IPS-20b (cell line): ENCODE data around the gene TRIP13.

Experiments used
- H3K27ac ChIP-seq: one replicate; pipeline ENCODE4 v1.5.1; 2013; ENCODE audit warnings: low read length
- H3K27me3 ChIP-seq: 2 replicates; pipeline ENCODE4 v1.6.1; 2013; ENCODE audit warnings: mild to moderate bottlenecking, low read length, inconsistent platforms; ENCODE audit not compliant: insufficient read depth
- H3K36me3 ChIP-seq: 2 replicates; pipeline ENCODE4 v1.6.1; 2013; ENCODE audit warnings: low read depth, mild to moderate bottlenecking, inconsistent platforms, low read length, moderate library complexity; ENCODE audit not compliant: insufficient read depth
- H3K4me1 ChIP-seq: 2 replicates; pipeline ENCODE4 v1.6.1; 2013; ENCODE audit warnings: mild to moderate bottlenecking, control low read depth, inconsistent platforms, low read length, moderate library complexity; ENCODE audit not compliant: insufficient read depth
- H3K4me3 ChIP-seq: 2 replicates; pipeline ENCODE4 v1.5.1; 2013; ENCODE audit warnings: mild to moderate bottlenecking, low read length, inconsistent platforms
- H3K9ac ChIP-seq: 2 replicates; pipeline ENCODE4 v1.6.1; 2013; ENCODE audit warnings: low read depth, mild to moderate bottlenecking, inconsistent platforms, low read length, moderate library complexity
- H3K9me3 ChIP-seq: 2 replicates; pipeline ENCODE4 v1.6.1; 2013; ENCODE audit warnings: mild to moderate bottlenecking, low read depth, low read length, inconsistent platforms; ENCODE audit not compliant: insufficient read depth

TRIP13 gene

GRCh38 chr5:949815-950560, 57.3 kb downstream of the TRIP13 start:
- H3K9me3 ChIP-seq = no peaks in the 10 kb centered on the region
- peaks cover 19% of the 10 kb centered on the region for H3K27me3 ChIP-seq
- no peaks in the 10 kb centered on the region for H3K36me3 ChIP-seq
- H3K9ac ChIP-seq = no peak overlapping the region
- no peaks in the 10 kb centered on the region; the same call in 1 of the 2 replicates for H3K4me1 ChIP-seq
- no peak overlapping the region for H3K4me3 ChIP-seq
- no peak overlapping the region for H3K27ac ChIP-seq

- Histone ChIP-seq H3K4me3 (no peak overlapping the region), H3K9ac (no peak overlapping the region), H3K9me3 (no peaks in the 10 kb centered on the region), H3K4me1 (no peaks in the 10 kb centered on the region), H3K36me3 (no peaks in the 10 kb centered on the region), H3K27ac (no peak overlapping the region), H3K27me3 (no peaks in the 10 kb centered on the region)
Observed at GRCh38 chr5:951940-952596, 59.4 kb downstream of the TRIP13 start.

- Histone ChIP-seq H3K9me3 (no peaks in the 10 kb centered on the region), H3K36me3 (no peaks in the 10 kb centered on the region), H3K9ac (no peak overlapping the region), H3K27ac (no peak overlapping the region), H3K4me1 (no peaks in the 10 kb centered on the region), H3K27me3 (no peaks in the 10 kb centered on the region), H3K4me3 (no peak overlapping the region)
Observed at GRCh38 chr5:952597-953271, 60.0 kb downstream of the TRIP13 start.

- no peak overlapping the region for H3K9ac ChIP-seq
- no peak overlapping the region for H3K27ac ChIP-seq
- H3K4me1 ChIP-seq = no peaks in the 10 kb centered on the region
- no peaks in the 10 kb centered on the region for H3K9me3 ChIP-seq
- no peaks in the 10 kb centered on the region for H3K36me3 ChIP-seq
- H3K27me3 ChIP-seq = no peaks in the 10 kb centered on the region
- H3K4me3 ChIP-seq = no peak overlapping the region
Observed at GRCh38 chr5:953535-954449, 61.1 kb downstream of the TRIP13 start.

- Histone ChIP-seq H3K27ac (no peak overlapping the region), H3K4me1 (no peaks in the 10 kb centered on the region), H3K27me3 (no peaks in the 10 kb centered on the region)
Observed at GRCh38 chr5:955886-956761, 63.4 kb downstream of the TRIP13 start.

GRCh38 chr5:956941-957747, 64.5 kb downstream of the TRIP13 start:
- Histone ChIP-seq H3K4me1 (no peaks in the 10 kb centered on the region), H3K4me3 (no peak overlapping the region), H3K27me3 (no peaks in the 10 kb centered on the region), H3K27ac (no peak overlapping the region), H3K9ac (no peak overlapping the region), H3K9me3 (no peaks in the 10 kb centered on the region), H3K36me3 (no peaks in the 10 kb centered on the region)

More at GRCh38 chr5:955886-956761, 63.4 kb downstream of the TRIP13 start:
- H3K9me3 ChIP-seq = no peaks in the 10 kb centered on the region
- H3K9ac ChIP-seq = no peak overlapping the region
- H3K36me3 ChIP-seq = no peaks in the 10 kb centered on the region
- H3K4me3 ChIP-seq = no peak overlapping the region

GRCh38 chr5:957748-958485, 65.2 kb downstream of the TRIP13 start:
- no peak overlapping the region for H3K9ac ChIP-seq
- no peaks in the 10 kb centered on the region for H3K36me3 ChIP-seq
- no peak overlapping the region for H3K4me3 ChIP-seq
- no peaks in the 10 kb centered on the region for H3K27me3 ChIP-seq
- no peaks in the 10 kb centered on the region for H3K9me3 ChIP-seq
- no peak overlapping the region for H3K27ac ChIP-seq
- H3K4me1 ChIP-seq = no peaks in the 10 kb centered on the region

GRCh38 chr5:958701-959571, 66.3 kb downstream of the TRIP13 start:
- Histone ChIP-seq H3K9me3 (no peaks in the 10 kb centered on the region), H3K27ac (no peak overlapping the region), H3K36me3 (no peaks in the 10 kb centered on the region), H3K4me3 (no peak overlapping the region), H3K4me1 (no peaks in the 10 kb centered on the region), H3K9ac (no peak overlapping the region), H3K27me3 (no peaks in the 10 kb centered on the region)
